Endothelial cell (in vitro differentiated cells): ENCODE measurements around the gene ZNF827. TPM values are rescaled to one million over a fixed set of nuclear protein-coding genes. Genes with fewer than 3 reads are reported as not detected.
A peak's percentile ranks its signal among the peaks of the same experiment; 100 is the strongest.

Experiments used
- DNase-seq: peaks from one replicate; pipeline ENCODE4 v3.0.0; 2021; ENCODE audit warnings: low spot score
- H3K27ac Mint-ChIP-seq: one replicate; pipeline ENCODE4 v1.8.0; 2021; ENCODE audit warnings: mixed read lengths, inconsistent platforms; ENCODE audit not compliant: unreplicated experiment
- H3K27me3 Mint-ChIP-seq: one replicate; pipeline ENCODE4 v1.8.0; 2021; ENCODE audit warnings: mild to moderate bottlenecking, moderate library complexity, mixed read lengths, inconsistent platforms; ENCODE audit not compliant: unreplicated experiment
- H3K36me3 Mint-ChIP-seq: one replicate; pipeline ENCODE4 v1.8.0; 2021; ENCODE audit warnings: mild to moderate bottlenecking, low read depth, mixed read lengths, inconsistent platforms; ENCODE audit not compliant: unreplicated experiment
- H3K4me1 Mint-ChIP-seq: one replicate; pipeline ENCODE4 v1.8.0; 2021; ENCODE audit warnings: mild to moderate bottlenecking, mixed read lengths, inconsistent platforms; ENCODE audit not compliant: unreplicated experiment
- H3K4me3 Mint-ChIP-seq: one replicate; pipeline ENCODE4 v1.8.0; 2021; ENCODE audit warnings: mild to moderate bottlenecking, mixed read lengths, inconsistent platforms; ENCODE audit not compliant: unreplicated experiment
- H3K9me3 Mint-ChIP-seq: one replicate; pipeline ENCODE4 v1.8.0; 2021; ENCODE audit warnings: mixed read lengths, inconsistent platforms; ENCODE audit not compliant: unreplicated experiment
- total RNA-seq: library from RNA; stranded (reverse); fragmentation: NEBNext Ultra II Directional; extraction: Animal tissue kit (Norgen Biotek cat#: 25700); gene quantifications from one replicate; pipeline ENCODE4 v1.2.1, GENCODE V29; 2021; ENCODE audit not compliant: unreplicated experiment
- TF ChIP-seq, protein P1 (sequence below): fragments of 200-600 bp; sonication (generic); IDR thresholded peaks from one replicate; pipeline ENCODE4 v1.5.0; 2021; ENCODE audit warnings: antibody characterized with exemption; ENCODE audit not compliant: unreplicated experiment

The ZNF827 gene
- total RNA-seq, 1 donor from 2014 or later = 22.8 TPM

GRCh38 chr4:145852256-145852839 is 86.3 kb downstream of the ZNF827 start:
- Mint-ChIP-seq H3K27ac (no peak overlapping the region), H3K4me1 (peaks cover 31% of the 10 kb centered on the region), H3K36me3 (peaks cover 15% of the 10 kb centered on the region), H3K9me3 (no peaks in the 10 kb centered on the region), H3K27me3 (peaks cover 3% of the 10 kb centered on the region), H3K4me3 (no peak overlapping the region)
- TF ChIP-seq, protein P1, sequence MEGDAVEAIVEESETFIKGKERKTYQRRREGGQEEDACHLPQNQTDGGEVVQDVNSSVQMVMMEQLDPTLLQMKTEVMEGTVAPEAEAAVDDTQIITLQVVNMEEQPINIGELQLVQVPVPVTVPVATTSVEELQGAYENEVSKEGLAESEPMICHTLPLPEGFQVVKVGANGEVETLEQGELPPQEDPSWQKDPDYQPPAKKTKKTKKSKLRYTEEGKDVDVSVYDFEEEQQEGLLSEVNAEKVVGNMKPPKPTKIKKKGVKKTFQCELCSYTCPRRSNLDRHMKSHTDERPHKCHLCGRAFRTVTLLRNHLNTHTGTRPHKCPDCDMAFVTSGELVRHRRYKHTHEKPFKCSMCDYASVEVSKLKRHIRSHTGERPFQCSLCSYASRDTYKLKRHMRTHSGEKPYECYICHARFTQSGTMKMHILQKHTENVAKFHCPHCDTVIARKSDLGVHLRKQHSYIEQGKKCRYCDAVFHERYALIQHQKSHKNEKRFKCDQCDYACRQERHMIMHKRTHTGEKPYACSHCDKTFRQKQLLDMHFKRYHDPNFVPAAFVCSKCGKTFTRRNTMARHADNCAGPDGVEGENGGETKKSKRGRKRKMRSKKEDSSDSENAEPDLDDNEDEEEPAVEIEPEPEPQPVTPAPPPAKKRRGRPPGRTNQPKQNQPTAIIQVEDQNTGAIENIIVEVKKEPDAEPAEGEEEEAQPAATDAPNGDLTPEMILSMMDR = no peak
- DNase-seq = no peak

DNA sequence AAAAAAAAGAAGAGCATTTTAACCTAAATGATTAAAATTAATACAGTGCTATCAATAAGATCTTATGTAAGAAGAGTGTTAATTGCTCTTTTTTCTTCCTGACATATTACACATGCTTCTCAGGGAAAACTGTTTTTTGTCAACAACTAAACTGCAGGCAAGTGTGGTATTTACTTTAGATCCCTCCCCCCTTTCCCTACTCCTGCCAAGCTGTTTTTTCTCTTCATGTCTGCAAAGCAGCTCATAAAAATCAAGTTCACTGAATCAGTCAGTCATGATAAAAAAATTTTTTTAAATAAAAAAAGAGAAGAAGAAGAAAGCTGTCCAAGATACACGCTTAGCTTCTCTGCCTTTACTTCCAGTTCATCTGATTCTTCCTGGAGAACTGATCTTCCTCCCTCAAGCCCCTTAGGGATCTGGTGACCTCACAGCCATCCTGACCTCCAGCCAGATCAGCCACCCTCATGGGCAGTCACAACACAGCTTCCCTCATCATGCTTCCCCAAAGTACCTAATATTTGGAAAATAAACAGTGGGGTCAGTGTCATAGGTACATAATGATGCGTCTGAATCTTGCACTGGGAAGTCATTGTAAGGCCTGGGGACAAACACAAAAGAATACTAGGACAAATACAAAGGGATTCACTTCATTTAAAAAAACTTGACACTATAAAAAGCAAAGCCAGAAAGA is 87.0 kb downstream of the ZNF827 start:
- TF ChIP-seq, protein P1 = no peak
- peaks cover 18% of the 10 kb centered on the region for H3K36me3 Mint-ChIP-seq
- peaks cover 3% of the 10 kb centered on the region for H3K27me3 Mint-ChIP-seq
- H3K9me3 Mint-ChIP-seq = no peaks in the 10 kb centered on the region
- no peak for DNase-seq
- no peak overlapping the region for H3K4me3 Mint-ChIP-seq
- peaks cover 31% of the 10 kb centered on the region for H3K4me1 Mint-ChIP-seq
- peak overlapping the region; percentile 38 for H3K27ac Mint-ChIP-seq

DNA sequence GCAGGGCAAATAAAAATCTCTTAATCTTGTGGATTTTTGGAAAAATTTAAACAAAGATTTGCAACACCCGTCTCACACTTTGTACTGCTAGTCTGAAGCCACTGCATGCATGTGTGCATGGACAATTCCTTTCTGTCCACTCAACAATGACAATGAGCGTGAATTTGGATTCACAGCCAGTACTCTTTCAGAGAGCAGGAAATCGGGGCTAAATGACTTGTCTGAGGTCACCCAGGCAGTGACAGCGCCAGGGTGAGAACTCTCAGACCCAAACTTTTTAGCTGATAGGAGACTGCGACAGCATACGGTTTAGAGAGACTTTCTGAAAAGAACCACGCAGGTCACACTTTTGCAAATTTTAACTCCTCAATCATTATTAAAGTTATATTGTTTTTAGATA is 90.9 kb downstream of the ZNF827 start:
- TF ChIP-seq, protein P1 = no peak
- Mint-ChIP-seq H3K27ac (no peak overlapping the region), H3K36me3 (peaks cover 24% of the 10 kb centered on the region), H3K27me3 (peaks cover 2% of the 10 kb centered on the region), H3K4me1 (peaks cover 33% of the 10 kb centered on the region), H3K4me3 (no peak overlapping the region), H3K9me3 (no peaks in the 10 kb centered on the region)
- DNase-seq = no peak

DNA sequence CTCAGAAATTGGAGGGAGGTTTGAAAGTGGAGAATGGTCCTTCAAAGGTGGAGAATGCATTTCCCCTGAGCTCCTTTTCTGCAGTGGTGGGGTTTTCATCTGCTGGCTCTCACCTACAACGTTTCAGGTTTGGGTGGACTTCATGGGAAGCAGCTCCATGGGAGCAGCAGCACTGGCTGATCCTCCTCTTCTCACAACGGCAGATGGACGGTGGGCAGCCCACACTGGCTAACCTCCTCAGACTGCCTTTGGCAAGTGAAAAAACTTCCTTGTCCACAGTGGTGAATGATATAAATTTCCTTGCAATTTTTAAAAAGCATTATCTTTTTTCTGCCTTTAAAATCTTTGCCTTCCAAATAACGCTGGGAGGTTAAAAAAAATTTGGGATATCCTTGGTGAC is 93.5 kb downstream of the ZNF827 start:
- TF ChIP-seq, protein P1 = no peak
- Mint-ChIP-seq H3K9me3 (no peaks in the 10 kb centered on the region), H3K4me3 (no peak overlapping the region), H3K36me3 (peaks cover 31% of the 10 kb centered on the region), H3K4me1 (peaks cover 29% of the 10 kb centered on the region), H3K27ac (no peak overlapping the region), H3K27me3 (peaks cover under 1% of the 10 kb centered on the region)
- no peak for DNase-seq

GRCh38 chr4:145843639-145844038 is 95.0 kb downstream of the ZNF827 start:
- peaks cover 31% of the 10 kb centered on the region for H3K36me3 Mint-ChIP-seq
- H3K4me1 Mint-ChIP-seq = peaks cover 35% of the 10 kb centered on the region
- no peak for DNase-seq
- no peaks in the 10 kb centered on the region for H3K27me3 Mint-ChIP-seq
- no peaks in the 10 kb centered on the region for H3K9me3 Mint-ChIP-seq
- TF ChIP-seq, protein P1 = no peak
- H3K4me3 Mint-ChIP-seq = no peak overlapping the region
- peak overlapping the region; percentile 68 for H3K27ac Mint-ChIP-seq
